Lower leg skin (tissue), 3 donors: ENCODE results near the gene CTSS.

Experiments
- POLR2A ChIP-seq, 2 donors: fragments of 450-650 bp; IDR thresholded peaks; one replicate each; pipeline ENCODE4 v1.6.1; 2016 to 2017; ENCODE audit warnings: antibody characterized with exemption in 2 of 2, mild to moderate bottlenecking in 1 of 2, moderate library complexity in 1 of 2
- TF ChIP-seq, protein P1 (sequence below), 3 donors: fragments of 450-650 bp; IDR thresholded peaks; one replicate each; pipeline ENCODE4 v1.5.1; 2016; ENCODE audit warnings: antibody characterized with exemption in 3 of 3, mild to moderate bottlenecking in 3 of 3, moderate library complexity in 2 of 3

DNA sequence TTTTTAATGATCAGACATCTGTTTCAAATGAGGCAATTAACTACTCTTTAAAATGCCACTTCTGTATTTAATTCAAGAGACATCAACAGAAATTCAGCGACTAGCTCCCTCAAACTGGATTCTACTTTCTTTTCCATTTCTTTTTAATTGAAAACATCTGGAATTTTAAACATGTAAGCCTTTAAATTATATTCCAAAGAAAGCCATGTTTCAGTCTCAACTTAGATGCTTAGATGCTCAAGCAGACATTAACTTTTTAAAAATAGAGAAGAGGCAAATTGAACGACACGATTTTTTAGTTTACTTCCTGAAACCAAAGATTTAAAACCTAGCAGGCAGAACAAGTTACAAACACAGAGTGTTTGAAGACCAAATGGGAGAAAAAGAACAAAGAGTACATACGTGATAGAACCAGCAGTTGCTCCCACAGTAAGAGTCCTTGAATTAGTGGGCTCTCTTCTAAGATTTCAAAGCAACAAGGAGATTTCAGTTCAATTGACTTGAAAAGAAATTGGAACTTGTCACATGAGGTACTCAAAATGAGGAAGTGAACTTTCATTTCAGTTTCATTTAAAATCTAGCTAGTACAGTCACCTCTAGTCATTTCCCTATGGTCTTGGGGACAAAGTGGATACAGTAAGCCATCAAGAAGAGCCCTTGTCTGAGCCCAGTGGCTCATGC, at the start of gene CTSS:
- no peak for TF ChIP-seq POLR2A (IDR thresholded peaks at IDR 0.05)
- TF ChIP-seq, protein P1, sequence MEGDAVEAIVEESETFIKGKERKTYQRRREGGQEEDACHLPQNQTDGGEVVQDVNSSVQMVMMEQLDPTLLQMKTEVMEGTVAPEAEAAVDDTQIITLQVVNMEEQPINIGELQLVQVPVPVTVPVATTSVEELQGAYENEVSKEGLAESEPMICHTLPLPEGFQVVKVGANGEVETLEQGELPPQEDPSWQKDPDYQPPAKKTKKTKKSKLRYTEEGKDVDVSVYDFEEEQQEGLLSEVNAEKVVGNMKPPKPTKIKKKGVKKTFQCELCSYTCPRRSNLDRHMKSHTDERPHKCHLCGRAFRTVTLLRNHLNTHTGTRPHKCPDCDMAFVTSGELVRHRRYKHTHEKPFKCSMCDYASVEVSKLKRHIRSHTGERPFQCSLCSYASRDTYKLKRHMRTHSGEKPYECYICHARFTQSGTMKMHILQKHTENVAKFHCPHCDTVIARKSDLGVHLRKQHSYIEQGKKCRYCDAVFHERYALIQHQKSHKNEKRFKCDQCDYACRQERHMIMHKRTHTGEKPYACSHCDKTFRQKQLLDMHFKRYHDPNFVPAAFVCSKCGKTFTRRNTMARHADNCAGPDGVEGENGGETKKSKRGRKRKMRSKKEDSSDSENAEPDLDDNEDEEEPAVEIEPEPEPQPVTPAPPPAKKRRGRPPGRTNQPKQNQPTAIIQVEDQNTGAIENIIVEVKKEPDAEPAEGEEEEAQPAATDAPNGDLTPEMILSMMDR (IDR thresholded peaks at IDR 0.05) = no peak
